NCI-H146 treated with DMSO at 0.1 percent for 48 hours (cell line): ENCODE results near the gene ROR1.

Experiments
- DNase-seq: peaks from one replicate; lab custom pipeline; 2025; ENCODE audit not compliant: unreplicated experiment; lab: John Stamatoyannopoulos, UW

ROR1 gene

GRCh38 chr1:63849149-63849548, 75.3 kb downstream of the ROR1 start:
- DNase-seq = no peak

GRCh38 chr1:63854091-63854490, 80.3 kb downstream of the ROR1 start:
- no peak for DNase-seq

DNA sequence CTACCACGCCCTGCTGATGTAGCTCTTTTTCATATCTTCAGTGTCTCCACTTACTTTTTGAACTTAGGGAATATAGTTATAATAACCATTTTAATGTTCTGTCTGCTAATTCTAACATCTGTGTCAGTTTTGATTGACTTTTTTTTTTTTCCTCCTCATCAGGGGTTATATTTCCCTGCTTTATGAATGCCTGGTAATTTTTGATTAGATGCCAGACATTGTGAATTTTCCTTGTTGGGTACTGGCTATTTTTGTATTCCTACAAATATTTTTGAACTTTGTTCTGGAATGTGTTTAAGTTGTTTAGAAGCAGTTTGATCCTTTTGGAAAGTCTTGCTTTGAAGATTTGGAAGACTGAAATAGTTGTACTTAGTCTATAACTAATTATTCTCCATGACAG, 82.1 kb downstream of the ROR1 start:
- no peak for DNase-seq

GRCh38 chr1:63856924-63857323, 83.1 kb downstream of the ROR1 start:
- no peak for DNase-seq

GRCh38 chr1:63857478-63857877, 83.7 kb downstream of the ROR1 start:
- no peak for DNase-seq

- DNase-seq = no peak
Observed at GRCh38 chr1:63858153-63858552, 84.3 kb downstream of the ROR1 start.

- DNase-seq = no peak
Observed at GRCh38 chr1:63859480-63860275, 85.9 kb downstream of the ROR1 start.

DNA sequence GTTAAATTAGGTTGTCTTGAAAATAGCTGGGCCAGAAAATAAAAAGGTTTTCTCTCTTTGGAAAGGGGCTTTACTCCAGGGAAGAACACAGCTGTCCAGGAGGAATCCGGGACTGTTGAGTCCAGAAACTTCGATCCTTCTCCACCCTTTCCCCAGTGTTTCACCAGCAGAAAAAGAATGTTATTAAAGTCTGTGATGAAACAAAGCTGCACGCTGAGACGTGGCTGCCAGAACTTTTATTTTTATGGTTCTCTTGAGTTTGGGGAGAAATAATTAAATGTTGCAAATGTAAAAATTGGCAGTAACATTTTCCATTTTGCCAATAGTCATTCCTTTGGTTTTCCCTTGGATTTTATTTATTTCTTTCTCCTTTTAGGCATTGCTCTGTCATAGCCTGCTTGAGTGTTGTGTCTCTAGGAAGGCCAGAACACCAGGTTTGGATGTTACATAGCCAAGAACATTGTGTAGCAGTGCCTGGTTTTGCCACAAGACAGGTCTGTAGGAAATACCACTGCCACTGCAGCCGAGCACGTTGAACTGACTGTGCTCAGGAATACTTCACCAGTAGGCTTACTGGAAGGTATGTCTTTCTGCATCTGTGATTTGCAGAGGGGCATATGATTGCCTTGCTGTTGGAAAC, 87.4 kb downstream of the ROR1 start:
- no peak for DNase-seq

- no peak for DNase-seq
Observed at GRCh38 chr1:63863145-63863544, 89.3 kb downstream of the ROR1 start.

DNA sequence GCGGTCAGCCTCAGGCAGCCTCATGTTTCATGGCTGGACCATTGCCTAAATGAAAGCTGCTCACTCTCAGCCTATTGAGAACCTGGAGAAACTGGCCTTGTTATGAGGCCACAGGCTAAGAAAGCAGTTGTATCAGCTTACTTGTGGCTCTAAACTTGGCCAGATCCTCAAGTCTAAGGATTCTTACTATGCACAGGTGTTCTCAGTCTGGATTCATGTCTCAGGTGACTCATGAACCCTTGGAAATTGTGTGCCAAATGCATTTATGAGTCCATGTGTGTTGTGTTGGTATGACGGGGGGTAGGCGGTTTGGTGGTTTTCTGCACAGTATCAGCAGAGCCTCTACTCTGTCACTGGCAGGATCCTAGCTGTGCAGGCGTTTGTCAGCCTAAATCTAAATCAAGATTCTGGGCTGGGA, 90.4 kb downstream of the ROR1 start:
- DNase-seq = no peak

DNA sequence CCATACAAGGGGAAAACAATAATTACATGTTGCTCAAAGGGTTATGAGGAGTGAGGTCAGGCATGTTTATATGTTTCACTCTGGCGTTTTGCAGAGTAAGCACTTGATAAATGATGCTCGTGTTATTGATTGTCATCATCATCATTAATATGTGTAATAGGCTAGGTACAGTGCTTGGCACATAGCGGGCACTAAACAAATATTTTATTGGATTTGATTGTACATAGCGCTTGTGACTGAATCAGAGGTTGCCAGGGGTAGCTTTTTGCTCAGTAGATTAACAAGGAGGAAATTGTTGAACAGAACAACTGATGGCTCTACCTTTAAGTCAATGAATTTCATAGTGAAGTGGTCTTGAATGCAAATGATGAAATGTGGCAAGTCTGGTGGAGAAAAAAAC, 91.7 kb downstream of the ROR1 start:
- no peak for DNase-seq

GRCh38 chr1:63866084-63866483, 92.3 kb downstream of the ROR1 start:
- DNase-seq = no peak

DNA sequence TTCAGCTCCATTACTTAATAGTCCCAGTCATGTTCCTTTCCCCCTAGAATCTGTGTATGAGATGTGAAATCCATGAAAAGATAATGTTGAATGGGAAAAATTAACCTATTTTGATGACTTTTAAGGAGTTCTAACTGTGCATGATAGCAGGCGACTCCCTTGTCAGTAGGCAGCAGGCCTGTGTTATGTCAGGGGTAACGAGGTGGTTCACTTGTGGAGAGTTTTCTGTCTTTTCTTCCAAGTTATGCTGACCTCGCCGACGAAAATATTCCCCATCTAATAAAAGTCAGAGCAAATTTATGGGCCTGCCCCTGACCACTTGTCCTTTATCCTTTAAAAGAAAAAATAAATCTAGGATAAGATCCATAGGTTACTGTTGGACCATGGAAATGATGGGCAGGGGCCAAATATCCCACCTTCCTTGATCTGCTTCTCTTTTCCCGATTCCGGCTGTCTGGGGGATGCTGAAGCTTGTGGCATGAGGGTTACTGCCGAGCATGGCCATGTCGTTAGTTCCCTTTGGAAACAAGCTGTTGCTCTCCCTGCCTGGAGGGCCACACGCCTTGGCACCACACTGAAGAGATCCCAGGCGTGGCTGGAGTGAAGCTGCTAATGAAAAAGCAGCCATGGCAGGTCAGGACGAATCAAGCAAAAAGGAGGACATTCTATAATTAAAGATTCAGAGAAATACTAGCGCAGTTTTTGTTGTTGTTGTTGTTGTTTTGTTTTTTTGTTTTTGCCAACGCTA, 93.8 kb downstream of the ROR1 start:
- no peak for DNase-seq

DNA sequence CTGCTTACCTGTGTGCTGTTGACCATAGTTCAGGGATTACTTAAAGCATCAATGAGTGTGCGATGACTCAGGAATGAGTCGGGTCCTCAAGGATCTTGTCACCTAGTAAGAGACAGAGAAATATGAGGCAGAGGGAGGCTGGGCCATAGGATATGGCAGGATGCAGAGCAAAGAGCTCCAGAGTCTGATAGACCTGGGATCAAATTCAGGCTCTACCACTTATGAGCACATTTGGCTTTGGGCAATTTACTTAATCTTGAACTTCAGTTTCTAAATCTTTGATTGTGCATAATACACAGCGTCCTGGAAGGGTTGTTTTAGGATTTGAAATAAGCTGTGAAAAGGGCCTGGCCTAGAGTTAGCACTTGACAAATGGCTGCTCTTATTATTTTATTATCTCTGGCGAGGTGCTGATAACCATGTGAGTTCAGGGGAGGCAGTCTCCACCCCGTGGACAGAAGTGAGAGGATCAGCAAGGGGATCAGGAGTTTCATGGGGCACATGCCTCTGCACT, 94.5 kb downstream of the ROR1 start:
- no peak for DNase-seq

DNA sequence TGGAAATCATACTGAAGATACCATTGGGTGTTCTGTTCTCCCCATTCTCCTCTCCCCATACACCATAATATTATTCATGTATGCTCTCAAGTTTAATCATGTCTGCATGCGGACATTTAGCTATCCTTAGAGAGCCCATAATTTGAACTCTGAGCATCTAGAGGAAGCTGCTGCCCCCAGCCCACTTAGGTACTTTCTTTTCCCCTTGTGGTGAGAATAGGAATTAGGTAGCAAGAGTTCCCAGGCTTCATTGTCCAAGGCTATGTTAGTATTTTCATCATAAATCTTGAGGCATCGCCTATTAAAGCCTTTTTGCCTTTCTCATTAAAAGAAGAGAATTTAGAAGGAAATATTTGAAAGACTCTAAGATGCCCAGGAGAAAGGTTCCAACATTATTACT, 96.3 kb downstream of the ROR1 start:
- no peak for DNase-seq

- DNase-seq = no peak
Observed at GRCh38 chr1:63871463-63871862, 97.6 kb downstream of the ROR1 start.

- DNase-seq = no peak
Observed at GRCh38 chr1:63873751-63874150, 99.9 kb downstream of the ROR1 start.

GRCh38 chr1:63874278-63874880, 100.6 kb downstream of the ROR1 start:
- DNase-seq = no peak

DNA sequence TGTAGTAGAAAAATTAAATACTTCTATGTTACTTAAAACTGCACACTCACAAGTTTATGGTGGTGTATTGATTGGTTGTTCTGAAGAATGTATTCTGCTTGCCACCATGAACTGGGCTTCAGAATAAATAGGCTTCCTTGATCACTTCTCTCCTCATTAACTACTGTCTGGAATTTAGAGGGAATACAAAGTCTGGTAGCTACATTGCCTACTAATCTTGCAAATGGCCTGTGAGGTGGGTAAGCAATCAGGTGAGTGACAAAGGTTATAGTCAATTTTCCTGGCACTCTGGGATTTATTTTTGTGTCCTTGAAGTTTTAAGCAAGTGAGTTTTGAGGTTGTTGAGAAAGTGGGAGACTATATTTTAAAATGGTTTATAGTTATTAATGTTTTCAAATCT, 101.8 kb downstream of the ROR1 start:
- no peak for DNase-seq

DNA sequence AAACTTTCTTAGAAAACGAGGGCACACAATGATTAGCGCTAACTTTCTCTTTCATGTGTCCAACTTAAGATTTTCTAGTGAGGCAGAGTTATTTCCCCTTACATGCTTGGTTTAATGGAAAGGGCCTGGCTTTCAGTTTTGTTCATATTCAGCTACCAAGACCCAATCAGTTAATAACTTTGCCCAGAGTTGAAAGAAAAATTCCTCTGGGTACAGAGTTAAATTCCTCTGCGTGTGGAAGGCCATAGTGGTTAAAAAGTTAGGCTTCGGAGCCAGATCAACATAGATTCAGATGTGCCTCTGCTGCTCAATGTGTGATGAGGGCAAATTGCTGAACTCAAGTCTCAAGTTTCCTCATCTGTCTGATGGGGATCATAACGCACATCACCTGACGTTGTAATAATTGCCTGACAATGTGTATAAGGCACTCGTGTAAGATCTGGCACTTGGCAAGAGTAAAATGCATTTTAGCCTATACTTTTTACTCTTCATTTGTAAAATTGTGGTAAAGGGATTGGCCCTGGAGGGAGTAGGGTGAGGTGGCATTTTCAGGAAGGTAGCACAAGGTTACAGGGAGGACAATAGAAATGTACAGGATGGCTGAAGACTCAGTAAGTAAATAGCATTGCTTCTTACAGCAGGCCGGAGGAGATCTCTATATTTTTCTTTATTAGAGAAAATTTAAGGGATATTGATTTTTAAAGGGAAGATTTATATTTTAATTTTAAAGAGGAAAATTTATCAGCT, 103.4 kb downstream of the ROR1 start:
- no peak for DNase-seq

DNA sequence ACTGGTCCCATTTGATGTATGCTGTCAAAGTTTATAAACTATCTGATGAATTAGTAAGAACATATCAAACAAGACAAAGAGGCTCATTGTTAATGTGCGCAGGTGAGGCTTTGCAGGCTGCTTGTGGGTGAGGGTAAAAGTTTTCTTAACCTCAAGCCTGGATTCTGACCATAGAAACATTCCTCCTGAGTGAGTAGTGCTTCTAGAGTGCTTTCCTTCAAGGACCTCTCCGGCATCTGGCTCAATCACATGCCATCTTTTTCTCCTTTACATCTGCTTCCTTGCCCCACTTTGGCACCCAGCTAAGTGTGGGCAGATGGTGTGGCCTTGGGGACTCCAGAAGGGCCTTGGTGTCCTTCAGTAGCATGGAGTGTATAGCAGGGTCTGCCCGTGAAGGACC, 104.0 kb downstream of the ROR1 start:
- no peak for DNase-seq
